H1 (cell line): ENCODE results near the gene KLF13. TPM values are rescaled to one million over a fixed set of nuclear protein-coding genes. Genes with fewer than 3 reads are reported as not detected.

Experiments
- CTCF ChIA-PET: fragments of 300-600 bp; sonication (Branson Sonifier 250); formaldehyde crosslinking; loops from one replicate; lab custom pipeline; 2021; ENCODE audit not compliant: partially characterized antibody; lab: Charles Lee
- POLR2A ChIA-PET: fragments of 300-600 bp; sonication (Branson Sonifier 250); formaldehyde crosslinking; loops from one replicate; lab custom pipeline; 2021; ENCODE audit warnings: inconsistent platforms; ENCODE audit not compliant: partially characterized antibody; lab: Charles Lee
- DNase-seq, 2 experiments: peaks; one replicate each; pipeline versions ENCODE4 v3.0.0 to v3.0.0-alpha.2; 2010 to 2022; ENCODE audit warnings: low spot score in 2 of 2, low read depth in 1 of 2, mixed read lengths in 1 of 2
- FAIRE-seq: peaks from 2 replicates; lab custom pipeline; 2011; peaks lifted over from hg19 to GRCh38; lab: Jason Lieb, UNC
- H2AFZ ChIP-seq: 2 replicates; pipeline ENCODE4 v1.8.1; 2012; ENCODE audit warnings: low read length, inconsistent platforms
- H2AK5ac ChIP-seq: 2 replicates; pipeline ENCODE4 v1.6.1; 2013; ENCODE audit warnings: low read depth, low read length
- H2BK120ac ChIP-seq: replicated peaks from 2 replicates; pipeline ENCODE3; 2013; ENCODE audit warnings: low read depth, low read length, inconsistent platforms
- H2BK12ac ChIP-seq: 2 replicates; pipeline ENCODE4 v1.6.1; 2013; ENCODE audit warnings: low read depth, low read length
- H2BK15ac ChIP-seq: 2 replicates; pipeline ENCODE4 v1.6.1; 2013; ENCODE audit warnings: low read length
- H2BK20ac ChIP-seq: 2 replicates; pipeline ENCODE4 v1.6.1; 2013; ENCODE audit warnings: low read length
- H2BK5ac ChIP-seq: 2 replicates; pipeline ENCODE4 v1.6.1; 2013; ENCODE audit warnings: low read depth, low read length
- H3K14ac ChIP-seq: 2 replicates; pipeline ENCODE4 v1.6.1; 2013; ENCODE audit warnings: inconsistent platforms; ENCODE audit not compliant: insufficient read length
- H3K18ac ChIP-seq: 2 replicates; pipeline ENCODE4 v1.6.1; 2013; ENCODE audit warnings: low read length; ENCODE audit errors: extremely low read depth
- H3K23ac ChIP-seq: 2 replicates; pipeline ENCODE4 v1.6.1; 2013; ENCODE audit warnings: inconsistent platforms; ENCODE audit not compliant: insufficient read length
- H3K23me2 ChIP-seq: 2 replicates; pipeline ENCODE4 v1.6.1; 2013; ENCODE audit warnings: low read depth, low read length
- H3K27ac ChIP-seq: 2 replicates; pipeline ENCODE4 v1.6.1; 2011; ENCODE audit warnings: low read depth, low read length, inconsistent platforms
- H3K27me3 ChIP-seq, 4 experiments: replicated peaks in 1 of 4; 1 replicate in 1 of 4; 2 replicates in 3 of 4; pipeline versions ENCODE4 v1.6.1 to v1.8.1; 2011 to 2013; ENCODE audit warnings: low read length in 3 of 4, mild to moderate bottlenecking in 3 of 4, inconsistent platforms in 2 of 4, mixed read lengths in 2 of 4, moderate library complexity in 1 of 4; ENCODE audit not compliant: control insufficient read depth in 3 of 4, insufficient read depth in 3 of 4; ENCODE audit errors: extremely low read depth in 1 of 4
- H3K36me3 ChIP-seq, 4 experiments: 2 replicates each; pipeline versions ENCODE4 v1.6.1 to v1.8.1; 2011 to 2013; ENCODE audit warnings: mild to moderate bottlenecking in 4 of 4, low read length in 3 of 4, moderate library complexity in 2 of 4, control low read depth in 1 of 4, inconsistent platforms in 1 of 4; ENCODE audit not compliant: insufficient read depth in 4 of 4, control insufficient read depth in 2 of 4
- H3K4ac ChIP-seq: replicated peaks from 2 replicates; pipeline ENCODE3; 2013; ENCODE audit warnings: low read length, low read depth, mixed read lengths, inconsistent platforms; ENCODE audit not compliant: insufficient read length
- H3K4me1 ChIP-seq, 4 experiments: replicated peaks in 1 of 4; 1 replicate in 1 of 4; 2 replicates in 3 of 4; pipeline versions ENCODE4 v1.6.1 to v1.8.1; 2011 to 2013; ENCODE audit warnings: low read length in 3 of 4, inconsistent platforms in 2 of 4, mixed read lengths in 1 of 4; ENCODE audit not compliant: insufficient read depth in 4 of 4, control insufficient read depth in 3 of 4
- H3K4me2 ChIP-seq, 2 experiments: 2 replicates each; pipeline versions ENCODE4 v1.6.1 to v1.8.1; 2011 to 2013; ENCODE audit warnings: low read depth in 2 of 2, low read length in 2 of 2, control low read depth in 1 of 2, inconsistent platforms in 1 of 2, mild to moderate bottlenecking in 1 of 2; ENCODE audit not compliant: insufficient read depth in 1 of 2
- H3K4me3 ChIP-seq, 4 experiments: fragments of 200-600, 300-600 bp in 1 of 4; sonication (generic), shearing (Covaris generic), sonication (Bioruptor Twin) in 1 of 4; 2 replicates each; pipeline versions ENCODE4 v1.5.1 to v1.8.1; 2011 to 2016; ENCODE audit warnings: low read length in 4 of 4, low read depth in 3 of 4, control low read depth in 2 of 4, inconsistent platforms in 2 of 4, mild to moderate bottlenecking in 2 of 4, mixed read lengths in 1 of 4, moderate library complexity in 1 of 4; ENCODE audit not compliant: insufficient read depth in 2 of 4; ENCODE audit errors: extremely low read depth in 1 of 4
- H3K56ac ChIP-seq: replicated peaks from 2 replicates; pipeline ENCODE3; 2013; ENCODE audit warnings: low read depth, mild to moderate bottlenecking, mixed read lengths, low read length, inconsistent platforms; ENCODE audit not compliant: insufficient read length
- H3K79me1 ChIP-seq: 2 replicates; pipeline ENCODE4 v1.6.1; 2013; ENCODE audit warnings: low read depth, low read length, control low read depth
- H3K79me2 ChIP-seq, 2 experiments: 2 replicates each; pipeline versions ENCODE4 v1.6.1 to v1.8.1; 2012 to 2013; ENCODE audit warnings: low read length in 2 of 2, mild to moderate bottlenecking in 2 of 2, inconsistent platforms in 1 of 2; ENCODE audit not compliant: insufficient read depth in 2 of 2, control insufficient read depth in 1 of 2
- H3K9ac ChIP-seq, 4 experiments: replicated peaks in 1 of 4; 1 replicate in 1 of 4; 2 replicates in 3 of 4; pipeline versions ENCODE4 v1.6.1 to v1.8.1; 2011 to 2013; ENCODE audit warnings: low read depth in 3 of 4, low read length in 3 of 4, control low read depth in 2 of 4, mild to moderate bottlenecking in 2 of 4, moderate library complexity in 2 of 4, inconsistent platforms in 1 of 4; ENCODE audit errors: extremely low read depth in 1 of 4
- H3K9me3 ChIP-seq, 2 experiments: 2 replicates each; pipeline versions ENCODE4 v1.6.1 to v1.8.1; 2012 to 2013; ENCODE audit warnings: mild to moderate bottlenecking in 2 of 2, moderate library complexity in 2 of 2, control low read depth in 1 of 2, inconsistent platforms in 1 of 2, low read depth in 1 of 2, low read length in 1 of 2, mixed read lengths in 1 of 2; ENCODE audit not compliant: insufficient read depth in 2 of 2
- H4K20me1 ChIP-seq, 2 experiments: replicated peaks in 1 of 2; 2 replicates each; pipeline versions ENCODE3 to v1.8.1; 2011 to 2013; ENCODE audit warnings: inconsistent platforms in 2 of 2, low read length in 2 of 2, mild to moderate bottlenecking in 1 of 2; ENCODE audit not compliant: insufficient read depth in 2 of 2, control insufficient read depth in 1 of 2
- H4K5ac ChIP-seq: 2 replicates; pipeline ENCODE4 v1.6.1; 2013; ENCODE audit warnings: low read length, low read depth, mixed read lengths, inconsistent platforms; ENCODE audit not compliant: insufficient read length
- H4K8ac ChIP-seq: 2 replicates; pipeline ENCODE4 v1.8.0; 2013; ENCODE audit warnings: mild to moderate bottlenecking, moderate library complexity, low read length, inconsistent platforms; ENCODE audit not compliant: insufficient read depth; ENCODE audit errors: extremely low read depth
- H4K91ac ChIP-seq: replicated peaks from 2 replicates; pipeline ENCODE3; 2013; ENCODE audit warnings: low read length, mixed read lengths, inconsistent platforms; ENCODE audit not compliant: insufficient read length
- BRCA1 ChIP-seq: IDR thresholded peaks from 2 replicates; pipeline ENCODE4 v1.6.1; 2012; ENCODE audit warnings: low read depth, low read length, improper control_type of control experiment
- CBX5 ChIP-seq: fragments of 300-800, 300-1000 bp; sonication (generic); IDR thresholded peaks from 2 replicates; pipeline ENCODE4 v1.7.1; 2016; ENCODE audit warnings: antibody characterized with exemption, low read length, low read depth
- CBX8 ChIP-seq: fragments of 300-800, 300-1000 bp; sonication (generic); IDR thresholded peaks from 2 replicates; pipeline ENCODE4 v1.7.1; 2016; ENCODE audit warnings: low read depth, low read length, borderline replicate concordance
- EP300 ChIP-seq, 2 experiments: IDR thresholded peaks; 1 replicate in 1 of 2; 2 replicates in 1 of 2; pipeline ENCODE4 v1.6.1; 2011 to 2012; ENCODE audit warnings: low read depth in 2 of 2, low read length in 2 of 2, mild to moderate bottlenecking in 2 of 2, borderline replicate concordance in 1 of 2, inconsistent platforms in 1 of 2, moderate library complexity in 1 of 2
- JUND ChIP-seq: IDR thresholded peaks from 2 replicates; pipeline ENCODE4 v1.6.1; 2011; ENCODE audit warnings: mild to moderate bottlenecking, improper control_type of control experiment, low read length
- KDM5A ChIP-seq: fragments of 200-600 bp; IDR thresholded peaks from 2 replicates; pipeline ENCODE4 v1.7.1; 2012; ENCODE audit warnings: mild to moderate bottlenecking, low read length, inconsistent platforms, mixed read lengths
- PHF8 ChIP-seq: fragments of 200-600 bp; sonication (generic); conservative IDR thresholded peaks from 2 replicates; pipeline ENCODE4 v1.7.1; 2012; ENCODE audit warnings: low read depth, mild to moderate bottlenecking, inconsistent platforms, low read length, moderate library complexity
- POLR2AphosphoS5 ChIP-seq: IDR thresholded peaks from 2 replicates; pipeline ENCODE4 v1.6.1; 2011; ENCODE audit warnings: low read depth, low read length
- RBBP5 ChIP-seq: IDR thresholded peaks from 2 replicates; pipeline ENCODE4 v1.7.1; 2012; ENCODE audit warnings: low read depth, mild to moderate bottlenecking, inconsistent platforms, low read length, moderate library complexity, borderline replicate concordance
- RFX5 ChIP-seq: IDR thresholded peaks from 2 replicates; pipeline ENCODE4 v1.6.1; 2011; ENCODE audit warnings: low read depth, low read length, improper control_type of control experiment, borderline replicate concordance
- RNF2 ChIP-seq: fragments of 200-900, 300-1000 bp; sonication (generic); IDR thresholded peaks from 2 replicates; pipeline ENCODE4 v1.7.1; 2016; ENCODE audit warnings: borderline replicate concordance, low read depth, mild to moderate bottlenecking, antibody characterized with exemption, low read length; ENCODE audit not compliant: poor library complexity, severe bottlenecking; ENCODE audit errors: missing control alignments
- SIX5 ChIP-seq: IDR thresholded peaks from 2 replicates; pipeline ENCODE4 v1.6.1; 2011; ENCODE audit warnings: mild to moderate bottlenecking, low read depth, low read length
- TCF12 ChIP-seq: IDR thresholded peaks from 2 replicates; pipeline ENCODE4 v1.6.1; 2011; ENCODE audit warnings: low read depth, mild to moderate bottlenecking, low read length
- WGBS, 2 experiments: shearing (Covaris generic) in 1 of 2; methylation state at CpG; one replicate each; pipeline versions ENCODE4 v1.1.6 to v1.1.7; 2013 to 2015; ENCODE audit warnings: low lambda C conversion rate in 2 of 2, mixed read lengths in 2 of 2, inconsistent platforms in 1 of 2, low coverage in 1 of 2, missing lambda C conversion rate in 1 of 2; ENCODE audit not compliant: insufficient replicate concordance in 2 of 2, insufficient coverage in 1 of 2, insufficient read length in 1 of 2; ENCODE audit errors: extremely low coverage in 1 of 2, missing lambda C conversion rate in 1 of 2; 5-methylcytosine and 5-hydroxymethylcytosine counted together
- polyA plus RNA-seq, 7 experiments: library from polyadenylated mRNA; depleted of rRNA in 3 of 7; stranded (reverse) in 5 of 7; unstranded in 2 of 7; fragments of >200 nt in 5 of 7; fragments of 200-250 nt in 2 of 7; gene quantifications; 1 replicate in 5 of 7; 2 replicates in 1 of 7; 4 replicates in 1 of 7; pipeline versions ENCODE4 v1.2.1 to v1.2.3, GENCODE V29; 2011 to 2013; ENCODE audit warnings: missing spikeins in 2 of 7, mixed read lengths in 2 of 7
- total RNA-seq: library from RNA; stranded (reverse); fragmentation: NEBNext Ultra II Directional; extraction: Animal tissue kit (Norgen Biotek cat#: 25700); gene quantifications from 2 replicates; pipeline ENCODE4 v1.2.1, GENCODE V29; 2021
- TF ChIP-seq, protein P1 (sequence below): IDR thresholded peaks from 2 replicates; pipeline ENCODE4 v1.6.1; 2012; ENCODE audit warnings: inconsistent platforms

Gene KLF13
- total and polyA plus RNA-seq, 2 of the 8 experiments (the other 6 are each of a cell fraction or from before 2014, with no cell fraction given): 18.3 to 33.4 TPM

DNA sequence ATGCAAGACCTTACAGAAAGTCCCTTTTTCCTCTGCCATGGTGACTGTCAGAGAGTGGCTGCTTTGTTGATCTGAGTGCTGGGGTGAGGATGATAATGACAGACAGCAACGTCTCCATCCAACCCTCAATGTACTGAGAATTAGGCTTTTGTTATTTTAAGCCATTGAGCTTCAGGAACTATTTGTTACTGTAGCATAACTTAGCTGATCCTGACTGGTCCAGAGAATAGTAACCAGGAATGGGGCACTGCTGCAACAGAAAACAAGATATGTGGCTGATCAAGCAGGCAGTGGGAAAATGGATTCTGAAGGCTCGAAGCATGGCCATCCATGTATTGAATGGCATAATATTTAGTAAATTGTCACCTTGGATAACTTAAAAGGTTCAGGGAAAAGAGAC lies 5.2 kb upstream of the KLF13 start:
- DNase-seq (no peak), FAIRE-seq (no peak)
- H4K91ac ChIP-seq: no peak overlapping the region
- H2BK15ac ChIP-seq: no peak overlapping the region
- ChIA-PET CTCF (interaction anchor here (2.0 kb wide), 1 partner anchor 113 kb away, joined by 5 read pairs; no protein-coding TSS in a partner anchor), POLR2A (interaction anchor here (2.2 kb wide), 1 partner anchor 14 kb away, joined by 7 read pairs; no protein-coding TSS in a partner anchor)
- no peak overlapping the region for H3K14ac ChIP-seq
- H4K20me1 ChIP-seq: no peaks in the 10 kb centered on the region
- no peak overlapping the region for H3K4me2 ChIP-seq
- peaks cover 3 to 12% (median 6%) of the 10 kb centered on the region in 4 experiments; a peak in 6 of 7 replicates for H3K4me1 ChIP-seq
- H3K79me1 ChIP-seq: peaks cover 2% of the 10 kb centered on the region; the same call in 1 of the 2 replicates
- no peaks in the 10 kb centered on the region for H3K79me2 ChIP-seq
- no peak overlapping the region for H3K9ac ChIP-seq
- no peak overlapping the region for H3K56ac ChIP-seq
- H3K18ac ChIP-seq: no peak overlapping the region
- no peak overlapping the region for H2BK12ac ChIP-seq
- no peak overlapping the region for H3K23ac ChIP-seq
- no peak overlapping the region for H2BK5ac ChIP-seq
- no peak overlapping the region for H4K5ac ChIP-seq
- no peak overlapping the region for H3K4me3 ChIP-seq
- no peak overlapping the region for H2BK120ac ChIP-seq
- no peak overlapping the region for H2AK5ac ChIP-seq
- H3K27ac ChIP-seq: no peak overlapping the region
- no peak overlapping the region for H4K8ac ChIP-seq
- no peak overlapping the region for H3K4ac ChIP-seq
- 92% methylated on average over 2 of the region's 2 CpGs; no CpG with 5 or more reads in 1 of the 2 experiments for WGBS, 2 experiments
- H3K27me3 ChIP-seq: peaks cover 0 to 7% (median 3%) of the 10 kb centered on the region in 4 experiments; a peak in 3 of 7 replicates
- no peak overlapping the region for H2AFZ ChIP-seq
- H2BK20ac ChIP-seq: no peak overlapping the region
- peaks cover 6% of the 10 kb centered on the region; the same call in 1 of the 2 replicates for H3K23me2 ChIP-seq
- no peaks in the 10 kb centered on the region for H3K36me3 ChIP-seq
- H3K9me3 ChIP-seq: peaks cover 3 to 4% of the 10 kb centered on the region in 2 experiments; a peak in 1 of 4 replicates
- no peak for TF ChIP-seq RNF2
- TF ChIP-seq TCF12: no peak
- TF ChIP-seq POLR2AphosphoS5: no peak
- no peak for TF ChIP-seq RFX5
- no peak for TF ChIP-seq JUND
- TF ChIP-seq EP300 (IDR thresholded peaks at IDR 0.05; ENCODE audit: borderline replicate concordance in 1 of 2, low read depth in 2 of 2, low read length in 2 of 2): no peak
- no peak for TF ChIP-seq CBX8
- no peak for TF ChIP-seq BRCA1
- TF ChIP-seq CBX5: no peak
- no peak for TF ChIP-seq PHF8
- no peak for TF ChIP-seq KDM5A
- TF ChIP-seq SIX5: no peak
- TF ChIP-seq RBBP5: no peak
- TF ChIP-seq, protein P1, sequence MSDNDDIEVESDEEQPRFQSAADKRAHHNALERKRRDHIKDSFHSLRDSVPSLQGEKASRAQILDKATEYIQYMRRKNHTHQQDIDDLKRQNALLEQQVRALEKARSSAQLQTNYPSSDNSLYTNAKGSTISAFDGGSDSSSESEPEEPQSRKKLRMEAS: no peak
